Measurements from ENCODE around the gene C1QL2. TPM values are rescaled to one million over a fixed set of nuclear protein-coding genes. Genes with fewer than 3 reads are reported as not detected.

Gene C1QL2
- polyA plus RNA-seq, 1 donor from 2014 or later, result not detected

- Histone ChIP-seq H4K20me1 (ENCODE audit: insufficient read depth) (no peaks in the 10 kb centered on the region), H3K9ac (ENCODE audit: low read length) (no peak overlapping the region), H3K9me3 (ENCODE audit: low read length) (no peaks in the 10 kb centered on the region), H3K27ac (ENCODE audit: low read length) (no peak overlapping the region), H3K4me2 (ENCODE audit: low read length) (no peak overlapping the region), H3K4me3 (ENCODE audit: low read length) (no peak overlapping the region), H2AFZ (ENCODE audit: low read depth, low read length) (no peak overlapping the region), H3K79me2 (replicated peaks; ENCODE audit: insufficient read depth, low read length) (no peaks in the 10 kb centered on the region), H3K27me3 (ENCODE audit: insufficient read depth, low read depth, low read length) (peaks cover 4% of the 10 kb centered on the region), H3K9me2 (ENCODE audit: insufficient read depth, low read length) (no peaks in the 10 kb centered on the region), H3F3A (ENCODE audit: insufficient read depth, low read length, poor library complexity, severe bottlenecking) (no peaks in the 10 kb centered on the region), H3K36me3 (ENCODE audit: insufficient read depth, low read length) (no peaks in the 10 kb centered on the region)
- TF ChIP-seq RAD21 (conservative IDR thresholded peaks at IDR 0.05) (no peak), CTCF (IDR thresholded peaks at IDR 0.05; ENCODE audit: poor library complexity, severe bottlenecking) (no peak), SMC3 (conservative IDR thresholded peaks at IDR 0.05; ENCODE audit: poor library complexity) (no peak), TAF1 (IDR thresholded peaks at IDR 0.05; ENCODE audit: low read depth) (no peak), EZH2 (IDR thresholded peaks at IDR 0.05; ENCODE audit: borderline replicate concordance, insufficient read depth, low read length, poor library complexity, severe bottlenecking) (no peak), POLR2AphosphoS5 (IDR thresholded peaks at IDR 0.05) (no peak), EP300 (conservative IDR thresholded peaks at IDR 0.05; ENCODE audit: poor library complexity, severe bottlenecking) (no peak), REST (IDR thresholded peaks at IDR 0.05; ENCODE audit: borderline replicate concordance) (no peak), MXI1 (conservative IDR thresholded peaks at IDR 0.05; ENCODE audit: poor library complexity, severe bottlenecking) (no peak)
These were observed 15.7 kb downstream of the C1QL2 start for GRCh38 chr2:119142824-119143223.

- Histone ChIP-seq H3K36me3 (ENCODE audit: insufficient read depth, low read length) (no peaks in the 10 kb centered on the region), H3K9me3 (ENCODE audit: low read length) (peaks cover 5% of the 10 kb centered on the region), H3K4me3 (ENCODE audit: low read length) (no peak overlapping the region), H3K4me2 (ENCODE audit: low read length) (no peak overlapping the region), H3K9me2 (ENCODE audit: insufficient read depth, low read length) (no peaks in the 10 kb centered on the region), H3K9ac (ENCODE audit: low read length) (no peak overlapping the region), H3K27ac (ENCODE audit: low read length) (no peak overlapping the region), H2AFZ (ENCODE audit: low read depth, low read length) (no peak overlapping the region), H3F3A (ENCODE audit: insufficient read depth, low read length, poor library complexity, severe bottlenecking) (no peaks in the 10 kb centered on the region), H4K20me1 (ENCODE audit: insufficient read depth) (no peaks in the 10 kb centered on the region), H3K79me2 (replicated peaks; ENCODE audit: insufficient read depth, low read length) (no peaks in the 10 kb centered on the region), H3K27me3 (ENCODE audit: insufficient read depth, low read depth, low read length) (peaks cover 13% of the 10 kb centered on the region)
- TF ChIP-seq EZH2 (IDR thresholded peaks at IDR 0.05; ENCODE audit: borderline replicate concordance, insufficient read depth, low read length, poor library complexity, severe bottlenecking) (no peak), POLR2AphosphoS5 (IDR thresholded peaks at IDR 0.05) (no peak), SMC3 (conservative IDR thresholded peaks at IDR 0.05; ENCODE audit: poor library complexity) (no peak), MXI1 (conservative IDR thresholded peaks at IDR 0.05; ENCODE audit: poor library complexity, severe bottlenecking) (no peak), EP300 (conservative IDR thresholded peaks at IDR 0.05; ENCODE audit: poor library complexity, severe bottlenecking) (no peak), CTCF (IDR thresholded peaks at IDR 0.05; ENCODE audit: poor library complexity, severe bottlenecking) (no peak), REST (IDR thresholded peaks at IDR 0.05; ENCODE audit: borderline replicate concordance) (no peak), RAD21 (conservative IDR thresholded peaks at IDR 0.05) (no peak), TAF1 (IDR thresholded peaks at IDR 0.05; ENCODE audit: low read depth) (no peak)
These were observed 21.0 kb downstream of the C1QL2 start for GRCh38 chr2:119137502-119137901.
